T-helper 9 cell (primary cell): ENCODE results near the gene NCDN.

Experiments
- DNase-seq: peaks from one replicate; pipeline ENCODE4 v3.0.0-alpha.2; 2020

Gene NCDN

GRCh38 chr1:35554266-35555211 is 3.1 kb upstream of the NCDN start:
- no peak for DNase-seq

DNA sequence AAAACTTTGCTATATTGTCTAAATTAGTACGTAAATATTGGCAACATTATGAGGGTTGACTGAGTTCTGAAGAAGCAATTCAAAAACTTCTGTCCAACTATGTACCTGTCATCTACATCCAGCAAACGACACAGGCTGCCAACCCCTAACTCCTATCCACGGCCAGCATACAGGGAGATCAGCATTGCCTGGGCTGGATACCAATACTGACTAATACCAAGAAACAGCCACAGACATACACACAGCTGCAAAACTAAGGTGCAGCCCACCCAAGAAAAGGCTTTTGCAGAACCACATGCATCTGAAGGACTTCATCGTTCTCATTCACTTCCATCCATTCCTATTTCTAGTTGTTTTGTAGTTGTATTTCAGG is 2.4 kb upstream of the NCDN start:
- no peak for DNase-seq

GRCh38 chr1:35555601-35556477 is 1.8 kb upstream of the NCDN start:
- DNase-seq, result no peak

- no peak for DNase-seq
Measured at GRCh38 chr1:35556484-35557117, 998 bp upstream of the NCDN start.

DNA sequence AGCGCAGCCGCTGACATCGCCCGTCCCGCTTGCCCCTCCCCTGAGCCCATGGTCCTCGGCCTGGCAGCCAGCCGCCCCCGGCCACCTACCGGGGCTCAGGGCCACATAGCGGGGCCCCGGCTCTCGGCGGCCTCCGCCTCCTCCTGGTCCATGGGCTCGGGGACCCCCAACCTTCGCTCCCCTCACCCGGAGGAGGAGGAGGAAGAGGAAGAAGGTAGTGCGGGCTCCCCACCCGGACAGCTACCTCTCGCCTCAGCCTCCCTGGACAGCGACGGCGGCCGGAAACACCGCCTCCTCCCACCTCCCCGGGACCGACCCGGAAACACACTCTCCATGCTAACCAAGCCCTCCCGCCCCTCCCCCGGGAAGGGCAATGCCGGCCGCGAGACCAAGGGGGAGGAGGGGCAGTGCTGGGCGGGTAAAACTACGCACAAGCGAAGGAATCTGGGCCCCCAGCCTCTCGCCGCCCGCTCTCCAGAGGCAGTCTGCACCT is 435 bp upstream of the NCDN start, which contains the start of gene KIAA0319L:
Gene KIAA0319L, minus strand, starts transcription at position 286 of the 493 bp plus-strand sequence. CDS start 2,912 bp downstream, outside the sequence.
- no peak for DNase-seq

DNA sequence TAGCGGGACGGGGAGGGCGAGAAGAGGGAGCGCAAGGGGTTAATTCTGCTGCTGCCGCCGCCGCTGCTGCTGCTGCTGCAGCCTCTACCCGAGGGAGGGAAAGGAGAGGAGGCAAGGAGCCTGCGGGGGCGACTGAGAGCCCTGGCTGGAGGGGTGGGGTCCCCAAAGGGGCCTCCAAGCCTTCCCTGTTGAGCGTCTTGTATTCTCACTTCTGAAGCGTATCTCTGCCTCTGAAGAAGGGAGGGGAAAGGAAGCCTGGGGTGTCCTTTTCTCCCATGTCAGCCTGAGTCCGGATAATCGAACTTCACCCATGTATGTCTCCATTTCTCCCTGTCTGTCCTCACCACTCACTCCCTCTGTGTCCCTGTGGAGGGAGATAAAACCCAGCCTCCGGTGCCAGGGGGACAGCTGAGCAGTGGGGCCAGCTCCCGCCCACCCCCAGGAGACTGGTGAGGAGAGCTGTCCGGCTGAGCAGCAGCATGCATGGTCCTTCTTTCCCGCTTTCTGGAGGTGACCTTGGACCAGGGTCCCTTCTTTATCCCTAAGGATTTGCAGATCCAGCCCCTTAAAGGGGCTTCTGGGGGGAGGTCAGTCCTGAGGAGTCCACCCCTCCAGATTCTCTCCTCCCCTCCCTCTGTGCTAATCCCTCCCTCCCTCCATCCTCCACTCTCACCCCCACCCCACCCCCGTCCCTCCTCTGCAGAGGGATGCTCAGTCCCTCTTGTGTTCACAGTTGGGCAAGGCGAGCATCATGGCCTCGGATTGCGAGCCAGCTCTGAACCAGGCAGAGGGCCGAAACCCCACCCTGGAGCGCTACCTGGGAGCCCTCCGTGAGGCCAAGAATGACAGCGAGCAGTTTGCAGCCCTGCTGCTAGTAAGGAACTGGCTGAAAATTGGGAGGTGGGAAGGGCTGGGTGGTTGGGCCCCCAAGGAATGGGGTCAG is 1.0 kb downstream of the NCDN start:
- DNase-seq, result peak; percentile 26

DNA sequence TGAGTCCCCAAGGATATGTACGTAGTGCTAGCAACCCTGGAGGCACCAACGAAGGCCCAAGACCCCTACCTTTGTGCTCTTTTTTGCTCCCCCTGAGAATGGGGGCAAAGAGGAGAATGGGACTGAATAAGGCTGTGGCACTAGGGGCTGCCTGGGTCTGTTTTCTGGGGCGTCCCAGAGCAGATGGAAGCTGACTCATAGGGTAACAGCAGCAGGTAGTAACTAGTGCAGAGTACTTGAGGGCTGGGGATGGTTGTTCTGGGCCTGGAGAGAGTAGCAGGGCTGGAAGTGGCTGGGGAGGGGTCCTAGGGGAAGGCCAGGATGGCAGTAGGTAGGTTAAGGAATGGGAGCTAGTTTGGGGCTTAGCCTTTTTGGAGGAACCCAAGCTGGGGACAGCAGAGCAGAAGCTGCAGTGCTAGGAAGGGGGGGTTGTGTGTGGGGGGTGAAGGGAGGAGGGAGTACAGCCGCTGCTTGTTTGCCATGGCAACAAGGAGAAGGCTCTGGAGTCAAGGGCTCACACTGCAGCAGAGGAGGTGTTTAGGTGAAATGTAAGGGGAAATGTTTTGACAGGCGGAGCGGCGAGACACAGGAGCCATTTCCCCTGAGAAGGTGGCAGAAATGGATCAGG is 1.8 kb downstream of the NCDN start:
- peak; percentile 28 for DNase-seq

- DNase-seq, result no peak
Measured at GRCh38 chr1:35560256-35561225, 2.9 kb downstream of the NCDN start.

DNA sequence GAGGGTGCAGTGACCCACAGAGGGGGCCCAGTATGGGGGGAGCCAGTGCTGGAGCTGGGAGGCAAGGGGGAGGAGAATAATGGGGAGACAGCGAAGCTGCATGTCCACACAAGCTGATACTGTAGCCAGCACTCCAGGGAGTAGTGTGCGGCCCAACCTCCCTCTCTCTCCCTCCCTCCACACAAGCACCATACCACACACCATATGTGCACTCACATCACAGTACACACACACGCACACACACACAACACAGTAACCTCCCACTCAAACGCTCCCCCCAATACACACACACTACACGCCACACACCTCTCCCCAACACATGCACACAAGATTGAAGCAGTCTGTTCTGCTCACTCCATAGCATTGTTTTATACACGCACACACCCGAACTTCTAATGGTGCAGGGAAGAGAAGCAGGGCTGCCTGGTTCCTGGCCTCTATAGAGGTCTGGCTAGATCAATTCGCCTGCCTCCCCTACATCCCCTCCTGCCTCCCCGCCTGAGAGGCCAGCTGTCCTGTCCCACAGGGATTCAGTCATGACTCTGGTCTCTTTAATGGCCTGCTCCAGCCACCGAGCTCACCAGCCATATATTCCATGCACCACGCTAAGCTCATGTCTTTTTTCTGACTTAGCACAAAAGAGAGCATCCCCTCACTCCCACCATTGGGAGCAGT is 3.8 kb downstream of the NCDN start:
- no peak for DNase-seq

DNA sequence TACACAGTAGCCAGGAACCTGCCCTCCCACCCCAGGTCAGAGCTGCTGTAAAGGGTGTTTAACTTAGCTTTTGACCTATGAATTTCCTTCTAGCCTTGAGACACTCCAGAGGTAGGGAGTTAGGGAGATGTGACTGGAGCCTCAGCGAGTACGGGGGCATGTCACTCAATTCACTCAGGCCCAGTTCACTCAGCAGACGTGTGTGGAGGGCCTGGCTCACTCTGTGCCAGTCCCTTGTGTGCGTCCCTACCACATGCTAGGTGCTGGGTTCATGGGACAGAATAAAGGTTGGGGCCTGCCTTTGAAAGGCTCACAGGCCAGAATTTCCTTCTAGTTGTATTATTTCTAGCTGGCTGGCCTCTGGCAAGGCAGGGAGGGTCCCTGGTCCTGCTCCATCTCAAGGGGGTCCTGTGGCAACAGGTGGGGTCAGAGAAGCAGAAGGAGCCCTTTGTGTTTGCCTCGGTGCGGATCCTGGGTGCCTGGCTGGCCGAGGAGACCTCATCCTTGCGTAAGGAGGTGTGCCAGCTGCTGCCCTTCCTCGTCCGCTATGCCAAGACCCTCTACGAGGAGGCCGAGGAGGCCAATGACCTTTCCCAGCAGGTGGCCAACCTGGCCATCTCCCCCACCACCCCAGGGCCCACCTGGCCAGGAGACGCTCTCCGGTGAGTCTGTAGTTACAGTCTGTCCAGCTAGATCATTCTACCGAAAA is 4.5 kb downstream of the NCDN start:
- DNase-seq, result no peak

DNA sequence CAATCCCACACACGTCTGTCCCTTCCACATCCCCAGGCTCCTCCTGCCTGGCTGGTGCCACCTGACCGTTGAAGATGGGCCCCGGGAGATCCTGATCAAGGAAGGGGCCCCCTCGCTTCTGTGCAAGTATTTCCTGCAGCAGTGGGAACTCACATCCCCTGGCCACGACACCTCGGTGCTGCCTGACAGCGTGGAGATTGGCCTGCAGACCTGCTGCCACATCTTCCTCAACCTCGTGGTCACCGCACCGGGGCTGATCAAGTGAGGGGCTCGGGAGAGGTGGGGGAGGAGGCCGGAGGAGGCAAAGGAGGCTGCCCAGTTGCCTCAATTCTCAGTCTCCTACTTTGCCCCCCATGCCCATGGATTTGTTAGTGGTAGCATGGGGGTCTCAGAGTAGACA is 5.6 kb downstream of the NCDN start:
- DNase-seq, result no peak

- peak; percentile 83 for DNase-seq
Measured at GRCh38 chr1:35564037-35564883, 6.7 kb downstream of the NCDN start.

DNA sequence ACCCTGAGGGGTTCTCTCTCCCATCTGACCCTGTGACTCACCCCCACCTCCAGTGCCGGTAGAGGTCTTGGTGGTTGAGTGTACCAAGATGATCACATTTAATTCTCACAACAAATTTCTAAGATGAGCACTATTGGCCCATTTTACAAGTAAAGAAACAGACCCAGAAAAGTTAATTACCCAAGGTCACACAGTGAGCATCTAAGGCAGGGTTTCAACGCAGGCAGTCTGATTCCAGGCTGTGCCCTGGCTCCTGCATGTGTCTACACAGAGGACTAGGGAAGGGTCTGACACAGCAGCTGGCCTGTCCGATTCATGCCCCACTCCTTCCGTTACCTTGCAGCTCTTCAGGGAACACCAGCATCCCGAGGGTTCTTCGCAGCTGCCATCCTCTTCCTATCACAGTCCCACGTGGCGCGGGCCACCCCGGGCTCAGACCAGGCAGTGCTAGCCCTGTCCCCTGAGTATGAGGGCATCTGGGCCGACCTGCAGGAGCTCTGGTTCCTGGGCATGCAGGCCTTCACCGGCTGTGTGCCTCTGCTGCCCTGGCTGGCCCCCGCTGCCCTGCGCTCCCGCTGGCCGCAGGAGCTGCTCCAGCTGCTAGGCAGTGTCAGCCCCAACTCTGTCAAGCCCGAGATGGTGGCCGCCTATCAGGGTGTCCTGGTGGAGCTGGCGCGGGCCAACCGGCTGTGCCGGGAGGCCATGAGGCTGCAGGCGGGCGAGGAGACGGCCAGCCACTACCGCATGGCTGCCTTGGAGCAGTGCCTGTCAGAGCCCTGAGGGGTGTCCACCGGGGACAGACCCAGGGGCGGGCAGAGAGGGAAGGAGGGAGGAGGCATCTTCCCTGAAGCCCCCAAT is 7.5 kb downstream of the NCDN start:
- DNase-seq, result no peak

DNA sequence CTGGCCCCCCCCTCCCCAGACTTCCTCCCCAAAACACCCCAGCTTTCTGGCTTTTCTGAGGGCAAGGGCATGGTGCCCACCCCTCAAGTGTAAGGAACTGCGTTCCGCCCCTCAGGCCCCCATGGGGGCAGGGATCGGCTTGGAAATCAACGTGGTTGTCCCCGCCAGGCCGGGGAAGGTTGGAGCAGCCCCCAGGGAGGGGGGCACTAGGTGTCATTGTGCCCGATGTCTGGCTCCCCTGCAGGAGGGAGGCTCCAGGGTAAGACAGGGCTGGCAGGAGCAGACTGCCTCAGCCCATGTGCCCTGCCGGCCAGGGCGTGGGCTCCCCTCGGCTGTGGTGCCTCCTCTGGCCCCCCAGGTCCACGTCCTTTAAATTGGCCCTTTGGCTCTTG is 8.1 kb downstream of the NCDN start:
- no peak for DNase-seq

DNA sequence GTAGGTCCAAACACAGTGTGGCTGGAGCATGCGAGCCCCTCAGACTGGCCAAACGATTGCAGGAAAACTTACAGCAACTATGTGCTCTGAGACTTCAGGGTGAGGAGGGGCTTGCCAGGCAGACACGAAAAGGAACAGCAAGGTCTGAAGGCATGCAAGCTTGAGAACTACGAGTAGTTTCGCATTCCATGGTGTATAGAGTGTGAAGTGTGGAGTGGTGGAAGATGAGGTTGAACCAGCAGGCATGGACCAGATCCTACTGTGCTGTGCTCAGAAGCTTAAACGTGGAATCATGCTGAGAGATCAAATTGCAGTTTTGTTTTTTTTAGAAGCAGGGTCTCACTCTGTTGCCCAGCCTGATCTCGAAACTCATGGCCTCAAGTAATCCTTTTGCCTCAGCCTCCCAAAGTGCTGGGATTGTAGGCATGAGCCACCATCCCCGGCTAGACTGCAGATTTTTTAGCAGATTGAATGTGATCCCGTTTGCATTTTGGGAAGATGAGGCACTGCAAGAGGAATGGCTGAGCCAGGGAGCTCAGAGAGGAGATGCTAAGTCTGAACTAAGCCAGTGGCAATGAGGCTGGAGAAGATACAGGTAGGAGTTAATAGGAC is 10.5 kb downstream of the NCDN start:
- DNase-seq, result no peak

DNA sequence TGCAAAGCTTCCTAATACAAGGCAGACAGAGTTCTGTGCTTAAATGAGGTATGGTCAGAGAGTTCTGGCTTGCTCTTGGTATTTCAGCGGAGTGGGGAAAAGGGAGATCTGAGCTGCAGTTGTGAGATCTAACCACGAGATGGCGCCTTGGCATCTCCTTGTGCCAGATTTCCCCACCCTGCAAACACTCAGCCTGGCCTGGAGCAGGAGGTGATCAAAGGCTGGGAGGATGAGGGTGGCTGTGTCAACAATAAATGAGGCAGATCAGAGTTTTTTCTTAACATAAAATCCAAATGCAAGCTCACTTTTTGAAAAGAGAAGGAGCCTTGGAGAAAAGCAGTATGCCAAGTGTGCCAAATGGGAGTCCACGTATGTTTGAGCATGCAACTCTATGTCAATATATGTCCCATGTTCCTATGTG is 11.4 kb downstream of the NCDN start:
- DNase-seq, result peak; percentile 48
